PC-9 (cell line): ENCODE measurements around the gene SIGLEC7. TPM values are rescaled to one million over a fixed set of nuclear protein-coding genes. Genes with fewer than 3 reads are reported as not detected.

Source experiments
- BruUV-seq: library from RNA; stranded (reverse); fragments of 400-500 nt; replicated peaks from 2 replicates; lab custom pipeline; 2021; lab: Mats Ljungman, UMichigan
- CTCF ChIA-PET: fragments of 300-600 bp; sonication (Branson Sonifier 250); formaldehyde crosslinking; loops from one replicate; lab custom pipeline; 2022; ENCODE audit warnings: antibody characterized with exemption; lab: Charles Lee
- POLR2A ChIA-PET: fragments of 300-600 bp; sonication (Branson Sonifier 250); formaldehyde crosslinking; loops from one replicate; lab custom pipeline; 2022; ENCODE audit warnings: antibody characterized with exemption; ENCODE audit not compliant: unreplicated experiment; lab: Charles Lee
- DNase-seq, 2 experiments: peaks; one replicate each; pipeline versions ENCODE4 v3.0.0 to v3.0.0-alpha.2; 2015 to 2022; ENCODE audit warnings: mixed read lengths in 1 of 2
- H2AFZ ChIP-seq: fragments of 200-600 bp; sonication (generic); 2 replicates; pipeline ENCODE4 v1.8.1; 2017; ENCODE audit warnings: antibody characterized with exemption
- H3F3A ChIP-seq: fragments of 200-600 bp; sonication (generic); 2 replicates; pipeline ENCODE4 v1.8.1; 2017; ENCODE audit warnings: antibody characterized with exemption, mild to moderate bottlenecking, low read depth; ENCODE audit not compliant: insufficient read depth
- H3K27ac ChIP-seq: fragments of 200-600 bp; sonication (generic); 2 replicates; pipeline ENCODE4 v1.6.1; 2016; ENCODE audit warnings: mixed run types
- H3K27me3 ChIP-seq: fragments of 200-600 bp; sonication (generic); 2 replicates; pipeline ENCODE4 v1.6.1; 2016; ENCODE audit warnings: low read depth, mixed run types; ENCODE audit not compliant: insufficient read depth
- H3K36me3 ChIP-seq: fragments of 200-600 bp; sonication (generic); 2 replicates; pipeline ENCODE4 v1.6.1; 2016; ENCODE audit warnings: low read depth, mixed run types
- H3K4me1 ChIP-seq: fragments of 200-600 bp; sonication (generic); replicated peaks from 2 replicates; pipeline ENCODE4 v1.6.1; 2016; ENCODE audit warnings: mixed run types; ENCODE audit not compliant: insufficient read depth
- H3K4me2 ChIP-seq: fragments of 200-600 bp; sonication (generic); 2 replicates; pipeline ENCODE4 v1.6.1; 2017; ENCODE audit warnings: mixed run types
- H3K4me3 ChIP-seq: fragments of 200-600 bp; sonication (generic); 2 replicates; pipeline ENCODE4 v1.6.1; 2016; ENCODE audit warnings: mixed run types
- H3K79me2 ChIP-seq: fragments of 200-600 bp; sonication (generic); 2 replicates; pipeline ENCODE4 v1.6.1; 2017; ENCODE audit warnings: low read depth, mixed run types
- H3K9me2 ChIP-seq: fragments of 200-600 bp; sonication (generic); 2 replicates; pipeline ENCODE4 v1.8.1; 2017; ENCODE audit warnings: mild to moderate bottlenecking; ENCODE audit not compliant: insufficient read depth
- H3K9me3 ChIP-seq: fragments of 200-600 bp; sonication (generic); 2 replicates; pipeline ENCODE4 v1.8.1; 2016; ENCODE audit warnings: low read depth; ENCODE audit not compliant: insufficient read depth
- H4K20me1 ChIP-seq: fragments of 200-600 bp; sonication (generic); 2 replicates; pipeline ENCODE4 v1.8.1; 2017; ENCODE audit not compliant: insufficient read depth
- CTCF ChIP-seq: fragments of 200-600 bp; sonication (generic); conservative IDR thresholded peaks from 2 replicates; pipeline ENCODE4 v1.6.1; 2017; ENCODE audit warnings: mixed run types, antibody characterized with exemption, mild to moderate bottlenecking, moderate library complexity
- EZH2 ChIP-seq: fragments of 200-600 bp; sonication (generic); IDR thresholded peaks from 2 replicates; pipeline ENCODE4 v1.8.0; 2017; ENCODE audit warnings: antibody characterized with exemption, low read depth
- intact Hi-C: fragments of 100-400 bp; cut with micrococcal nuclease; formaldehyde crosslinking; loops from one replicate; pipeline ENCODE4 v1.10.0; 2022; ENCODE audit not compliant: unreplicated experiment
- total RNA-seq: library from RNA; stranded (reverse); gene quantifications from 2 replicates; pipeline ENCODE4 v1.2.3, GENCODE V29; 2021

Gene SIGLEC7
- total RNA-seq, 1 experiment from 2014 or later = not detected

GRCh38 chr19:51100601-51101000, 41.5 kb upstream of the SIGLEC7 start:
- intact Hi-C loops = no loop called here
- DNase-seq = peak in 1 of 2 experiments; percentile 11
- H3K27ac ChIP-seq = no peak overlapping the region
- no peaks in the 10 kb centered on the region for H3K9me2 ChIP-seq
- TF ChIP-seq CTCF = no peak
- TF ChIP-seq EZH2 = no peak
- BruUV-seq = no TSS peak
- H3F3A ChIP-seq = peaks cover 28% of the 10 kb centered on the region; the same call in 1 of the 2 replicates
- peaks cover 4% of the 10 kb centered on the region; the same call in 1 of the 2 replicates for H3K79me2 ChIP-seq
- peaks cover 8% of the 10 kb centered on the region; the same call in 1 of the 2 replicates for H3K36me3 ChIP-seq
- no peaks in the 10 kb centered on the region for H3K27me3 ChIP-seq
- H4K20me1 ChIP-seq = peaks cover 35% of the 10 kb centered on the region
- POLR2A ChIA-PET = no interaction called here
- no peak overlapping the region for H2AFZ ChIP-seq
- no peaks in the 10 kb centered on the region for H3K9me3 ChIP-seq
- CTCF ChIA-PET = interaction anchor here (0.6 kb wide), 2 partner anchors 10 to 169 kb away, joined by 4 to 5 read pairs; no protein-coding TSS in a partner anchor
- H3K4me3 ChIP-seq = no peak overlapping the region
- H3K4me1 ChIP-seq = no peaks in the 10 kb centered on the region
- H3K4me2 ChIP-seq = no peak overlapping the region

DNA sequence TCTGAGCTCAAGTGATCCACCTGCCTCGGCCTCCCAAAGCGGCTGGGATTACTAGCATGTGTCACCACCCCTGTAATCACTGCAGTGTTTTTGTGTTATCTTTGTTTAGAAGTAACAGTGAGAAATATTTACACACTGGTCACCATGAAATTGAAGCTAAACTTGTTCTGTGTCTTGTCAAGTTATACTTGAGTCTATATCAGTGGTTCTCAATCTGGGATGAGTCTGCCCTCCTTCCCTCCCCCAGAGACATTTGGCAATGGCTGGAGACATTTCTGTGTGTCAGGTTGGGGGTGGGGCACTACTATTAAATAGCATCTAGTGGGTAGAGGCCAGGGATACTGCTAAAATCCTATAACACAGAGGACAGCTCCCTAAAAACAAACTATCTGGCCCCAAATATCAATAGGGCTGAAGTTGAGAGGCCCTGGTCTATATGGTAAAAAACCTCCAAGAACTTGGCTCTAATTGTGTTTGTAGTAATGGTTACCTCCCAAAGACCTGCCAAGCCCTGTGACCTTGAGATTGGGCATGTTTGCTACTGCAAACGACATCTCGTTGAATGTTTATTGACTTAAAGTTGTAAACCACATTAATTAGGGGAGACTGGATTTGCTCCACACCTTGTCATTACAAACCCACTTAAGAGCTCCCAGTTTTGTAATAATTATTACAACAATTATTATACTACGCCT, 40.8 kb upstream of the SIGLEC7 start:
- H3K4me3 ChIP-seq = no peak overlapping the region
- no peaks in the 10 kb centered on the region for H3K27me3 ChIP-seq
- peaks cover 35% of the 10 kb centered on the region for H4K20me1 ChIP-seq
- TF ChIP-seq EZH2 (no peak), CTCF (no peak)
- H3K4me1 ChIP-seq = no peaks in the 10 kb centered on the region
- H3K9me2 ChIP-seq = no peaks in the 10 kb centered on the region
- H3K79me2 ChIP-seq = peaks cover 10% of the 10 kb centered on the region; the same call in 1 of the 2 replicates
- ChIA-PET CTCF (interaction anchor here (0.6 kb wide), 1 partner anchor 170 kb away, joined by 4 read pairs; no protein-coding TSS in a partner anchor), POLR2A (no interaction called here)
- peaks cover 8% of the 10 kb centered on the region; the same call in 1 of the 2 replicates for H3K36me3 ChIP-seq
- H3K27ac ChIP-seq = no peak overlapping the region
- no peak overlapping the region for H3K4me2 ChIP-seq
- no peak overlapping the region for H2AFZ ChIP-seq
- H3K9me3 ChIP-seq = no peaks in the 10 kb centered on the region
- no TSS peak for BruUV-seq
- intact Hi-C loops = no loop called here
- H3F3A ChIP-seq = peaks cover 23% of the 10 kb centered on the region; the same call in 1 of the 2 replicates
- DNase-seq = no peak

GRCh38 chr19:51102991-51103390, 39.1 kb upstream of the SIGLEC7 start:
- Histone ChIP-seq H4K20me1 (peaks cover 28% of the 10 kb centered on the region; the same call in 1 of the 2 replicates), H3K27ac (no peak overlapping the region), H3K79me2 (peaks cover 23% of the 10 kb centered on the region), H3K4me1 (0 out of 2 replicates have a peak, but pooled peaks cover 5% of the 10 kb centered on the region), H3K4me2 (no peak overlapping the region), H3K36me3 (peaks cover 8% of the 10 kb centered on the region; the same call in 1 of the 2 replicates), H3K27me3 (no peaks in the 10 kb centered on the region), H3F3A (peaks cover 11% of the 10 kb centered on the region; the same call in 1 of the 2 replicates), H3K4me3 (no peak overlapping the region), H3K9me3 (no peaks in the 10 kb centered on the region), H2AFZ (no peak overlapping the region), H3K9me2 (no peaks in the 10 kb centered on the region)
- DNase-seq = peak in 1 of 2 experiments; percentile 15
- TF ChIP-seq EZH2 (no peak), CTCF (no peak)
- CTCF ChIA-PET = no interaction called here
- POLR2A ChIA-PET = no interaction called here
- no TSS peak for BruUV-seq
- intact Hi-C loops = no loop called here
